Dedifferentiated amniotic fluid mesenchymal stem cell (primary cell): ENCODE results near the gene ACOXL.

Experiments
- DNase-seq: peaks from one replicate; pipeline ENCODE4 v3.0.0-alpha.2; 2016; ENCODE audit errors: extremely low spot score

Gene ACOXL

GRCh38 chr2:111135237-111135909, 403.0 kb downstream of the ACOXL start:
- no peak for DNase-seq

GRCh38 chr2:111135910-111136297, 403.5 kb downstream of the ACOXL start:
- DNase-seq, result no peak

- DNase-seq, result no peak
Observed at GRCh38 chr2:111138839-111139238, 406.5 kb downstream of the ACOXL start.

GRCh38 chr2:111139637-111140317, 407.4 kb downstream of the ACOXL start:
- DNase-seq, result no peak

- DNase-seq, result no peak
Observed at GRCh38 chr2:111140815-111141214, 408.4 kb downstream of the ACOXL start.

GRCh38 chr2:111142101-111142500, 409.7 kb downstream of the ACOXL start:
- DNase-seq, result no peak

GRCh38 chr2:111143107-111143842, 410.9 kb downstream of the ACOXL start:
- DNase-seq, result no peak

GRCh38 chr2:111143843-111144198, 411.4 kb downstream of the ACOXL start:
- DNase-seq, result no peak

GRCh38 chr2:111145103-111145760, 412.9 kb downstream of the ACOXL start:
- DNase-seq, result no peak

- no peak for DNase-seq
Observed at GRCh38 chr2:111145951-111146350, 413.6 kb downstream of the ACOXL start.

- no peak for DNase-seq
Observed at GRCh38 chr2:111148225-111148873, 416.0 kb downstream of the ACOXL start.

GRCh38 chr2:111148925-111149324, 416.6 kb downstream of the ACOXL start:
- no peak for DNase-seq

- DNase-seq, result no peak
Observed at GRCh38 chr2:111149882-111150455, 417.6 kb downstream of the ACOXL start.

GRCh38 chr2:111154758-111155157, 422.4 kb downstream of the ACOXL start:
- DNase-seq, result no peak

GRCh38 chr2:111155610-111156009, 423.2 kb downstream of the ACOXL start:
- DNase-seq, result no peak

GRCh38 chr2:111156529-111156928, 424.2 kb downstream of the ACOXL start:
- no peak for DNase-seq

- DNase-seq, result no peak
Observed at GRCh38 chr2:111157071-111157661, 424.8 kb downstream of the ACOXL start.

GRCh38 chr2:111157798-111158197, 425.4 kb downstream of the ACOXL start:
- DNase-seq, result no peak

GRCh38 chr2:111159641-111160040, 427.3 kb downstream of the ACOXL start:
- no peak for DNase-seq

- peak; percentile 90 for DNase-seq
Observed at GRCh38 chr2:111160758-111161157, 428.4 kb downstream of the ACOXL start.

- DNase-seq, result no peak
Observed at GRCh38 chr2:111161971-111162370, 429.6 kb downstream of the ACOXL start.
